ENCODE data around the gene KASH5.

DNA sequence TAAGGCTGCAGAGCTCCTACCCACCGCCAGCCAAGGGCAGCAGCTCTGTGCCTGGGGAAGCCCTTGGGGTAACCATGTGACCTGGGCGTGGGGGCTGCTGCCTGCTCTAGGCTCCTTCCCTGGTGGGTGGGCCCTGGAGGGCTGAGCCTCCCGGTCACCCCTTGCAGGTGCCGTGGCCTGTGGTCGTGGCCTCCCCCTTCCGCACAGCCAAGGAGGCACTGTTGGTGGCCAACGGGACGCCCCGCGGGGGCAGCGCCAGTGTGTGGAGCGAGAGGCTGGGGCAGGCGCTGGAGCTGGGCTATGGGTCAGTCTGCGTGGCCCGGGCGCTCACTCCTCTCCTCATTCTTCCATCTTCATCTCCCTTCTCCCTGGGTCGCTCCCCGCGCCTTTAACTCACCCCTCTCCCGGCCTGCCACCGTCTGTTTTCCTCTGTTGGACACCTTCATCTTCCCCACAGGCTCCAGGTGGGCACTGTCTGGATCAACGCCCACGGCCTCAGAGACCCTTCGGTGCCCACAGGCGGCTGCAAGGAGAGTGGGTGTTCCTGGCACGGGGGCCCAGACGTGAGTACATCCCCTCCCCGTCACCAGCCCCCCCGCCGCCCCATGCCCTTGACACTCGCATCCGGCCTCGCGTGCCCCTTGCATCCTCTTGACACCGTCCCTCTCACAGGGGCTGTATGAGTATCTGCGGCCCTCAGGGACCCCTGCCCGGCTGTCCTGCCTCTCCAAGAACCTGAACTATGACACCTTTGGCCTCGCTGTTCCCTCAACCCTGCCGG lies 76.1 kb downstream of the KASH5 start:
- no peak for TF ChIP-seq FOXA2 (IDR thresholded peaks at IDR 0.05)
- TF ChIP-seq CTCF (IDR thresholded peaks at IDR 0.05; ENCODE audit: low read depth, low read length, missing input control) = no peak
- no peak for TF ChIP-seq JUND (IDR thresholded peaks at IDR 0.05)
- TF ChIP-seq, protein P1, sequence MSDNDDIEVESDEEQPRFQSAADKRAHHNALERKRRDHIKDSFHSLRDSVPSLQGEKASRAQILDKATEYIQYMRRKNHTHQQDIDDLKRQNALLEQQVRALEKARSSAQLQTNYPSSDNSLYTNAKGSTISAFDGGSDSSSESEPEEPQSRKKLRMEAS (IDR thresholded peaks at IDR 0.05) = no peak
- TF ChIP-seq, protein P2, sequence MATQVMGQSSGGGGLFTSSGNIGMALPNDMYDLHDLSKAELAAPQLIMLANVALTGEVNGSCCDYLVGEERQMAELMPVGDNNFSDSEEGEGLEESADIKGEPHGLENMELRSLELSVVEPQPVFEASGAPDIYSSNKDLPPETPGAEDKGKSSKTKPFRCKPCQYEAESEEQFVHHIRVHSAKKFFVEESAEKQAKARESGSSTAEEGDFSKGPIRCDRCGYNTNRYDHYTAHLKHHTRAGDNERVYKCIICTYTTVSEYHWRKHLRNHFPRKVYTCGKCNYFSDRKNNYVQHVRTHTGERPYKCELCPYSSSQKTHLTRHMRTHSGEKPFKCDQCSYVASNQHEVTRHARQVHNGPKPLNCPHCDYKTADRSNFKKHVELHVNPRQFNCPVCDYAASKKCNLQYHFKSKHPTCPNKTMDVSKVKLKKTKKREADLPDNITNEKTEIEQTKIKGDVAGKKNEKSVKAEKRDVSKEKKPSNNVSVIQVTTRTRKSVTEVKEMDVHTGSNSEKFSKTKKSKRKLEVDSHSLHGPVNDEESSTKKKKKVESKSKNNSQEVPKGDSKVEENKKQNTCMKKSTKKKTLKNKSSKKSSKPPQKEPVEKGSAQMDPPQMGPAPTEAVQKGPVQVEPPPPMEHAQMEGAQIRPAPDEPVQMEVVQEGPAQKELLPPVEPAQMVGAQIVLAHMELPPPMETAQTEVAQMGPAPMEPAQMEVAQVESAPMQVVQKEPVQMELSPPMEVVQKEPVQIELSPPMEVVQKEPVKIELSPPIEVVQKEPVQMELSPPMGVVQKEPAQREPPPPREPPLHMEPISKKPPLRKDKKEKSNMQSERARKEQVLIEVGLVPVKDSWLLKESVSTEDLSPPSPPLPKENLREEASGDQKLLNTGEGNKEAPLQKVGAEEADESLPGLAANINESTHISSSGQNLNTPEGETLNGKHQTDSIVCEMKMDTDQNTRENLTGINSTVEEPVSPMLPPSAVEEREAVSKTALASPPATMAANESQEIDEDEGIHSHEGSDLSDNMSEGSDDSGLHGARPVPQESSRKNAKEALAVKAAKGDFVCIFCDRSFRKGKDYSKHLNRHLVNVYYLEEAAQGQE (IDR thresholded peaks at IDR 0.05) = no peak
- no peak for TF ChIP-seq GABPA (IDR thresholded peaks at IDR 0.05 in 1 of 2, conservative IDR thresholded peaks at IDR 0.05 in 1 of 2)
